OCI-LY3 (cell line): ENCODE measurements around the gene ABCB10.

Experiments used
- H2AFZ ChIP-seq: fragments of 200-600, 300-600 bp; shearing (Covaris generic); 2 replicates; pipeline ENCODE4 v1.6.0; 2014; ENCODE audit warnings: antibody characterized with exemption, low read depth, low read length
- H3K27ac ChIP-seq: fragments of 200-600, 300-600 bp; sonication (generic); 2 replicates; pipeline ENCODE4 v1.5.1; 2014; ENCODE audit warnings: mild to moderate bottlenecking, low read length, moderate library complexity, mixed read lengths
- H3K27me3 ChIP-seq: fragments of 200-600, 300-600 bp; sonication (generic); 2 replicates; pipeline ENCODE4 v1.6.1; 2014; ENCODE audit warnings: low read depth, low read length, mixed read lengths
- H3K36me3 ChIP-seq: fragments of 200-600, 300-600 bp; sonication (generic); replicated peaks from 2 replicates; pipeline ENCODE3; 2014; ENCODE audit warnings: low read depth, low read length, mixed read lengths
- H3K4me1 ChIP-seq: fragments of 300-600, 200-600 bp; sonication (generic); 2 replicates; pipeline ENCODE4 v1.6.1; 2014; ENCODE audit warnings: low read length, mixed read lengths
- H3K4me2 ChIP-seq: fragments of 200-600, 300-600 bp; sonication (generic); 2 replicates; pipeline ENCODE4 v1.6.1; 2014; ENCODE audit warnings: low read length, mixed read lengths
- H3K4me3 ChIP-seq: fragments of 300-600, 200-600 bp; sonication (generic); 2 replicates; pipeline ENCODE4 v1.5.1; 2014; ENCODE audit warnings: antibody characterized with exemption, mild to moderate bottlenecking, low read length, moderate library complexity
- H3K79me2 ChIP-seq: fragments of 300-600, 200-600 bp; shearing (Covaris generic); 2 replicates; pipeline ENCODE4 v1.6.1; 2014; ENCODE audit warnings: mild to moderate bottlenecking, low read length, mixed read lengths
- H3K9ac ChIP-seq: fragments of 300-600, 200-600 bp; shearing (Covaris generic); 2 replicates; pipeline ENCODE4 v1.6.0; 2014; ENCODE audit warnings: mild to moderate bottlenecking, low read length, moderate library complexity
- H3K9me3 ChIP-seq: fragments of 200-600, 300-600 bp; shearing (Covaris generic); 2 replicates; pipeline ENCODE4 v1.6.1; 2014; ENCODE audit warnings: low read length, mixed read lengths; ENCODE audit not compliant: insufficient read depth
- H4K20me1 ChIP-seq: fragments of 200-600, 300-600 bp; sonication (generic); 2 replicates; pipeline ENCODE4 v1.6.1; 2016; ENCODE audit warnings: low read length, mixed read lengths; ENCODE audit not compliant: insufficient read depth
- EZH2phosphoT487 ChIP-seq: fragments of 200-600 bp; shearing (Covaris generic); IDR thresholded peaks from 2 replicates; pipeline ENCODE4 v1.6.1; 2018; ENCODE audit warnings: antibody characterized with exemption, mixed run types, low read depth
- TF ChIP-seq, protein P1 (sequence below): fragments of 200-600, 300-600 bp; sonication (generic); IDR thresholded peaks from 2 replicates; pipeline ENCODE4 v1.5.1; 2014; ENCODE audit warnings: antibody characterized with exemption, low read length, low read depth

Gene ABCB10

DNA sequence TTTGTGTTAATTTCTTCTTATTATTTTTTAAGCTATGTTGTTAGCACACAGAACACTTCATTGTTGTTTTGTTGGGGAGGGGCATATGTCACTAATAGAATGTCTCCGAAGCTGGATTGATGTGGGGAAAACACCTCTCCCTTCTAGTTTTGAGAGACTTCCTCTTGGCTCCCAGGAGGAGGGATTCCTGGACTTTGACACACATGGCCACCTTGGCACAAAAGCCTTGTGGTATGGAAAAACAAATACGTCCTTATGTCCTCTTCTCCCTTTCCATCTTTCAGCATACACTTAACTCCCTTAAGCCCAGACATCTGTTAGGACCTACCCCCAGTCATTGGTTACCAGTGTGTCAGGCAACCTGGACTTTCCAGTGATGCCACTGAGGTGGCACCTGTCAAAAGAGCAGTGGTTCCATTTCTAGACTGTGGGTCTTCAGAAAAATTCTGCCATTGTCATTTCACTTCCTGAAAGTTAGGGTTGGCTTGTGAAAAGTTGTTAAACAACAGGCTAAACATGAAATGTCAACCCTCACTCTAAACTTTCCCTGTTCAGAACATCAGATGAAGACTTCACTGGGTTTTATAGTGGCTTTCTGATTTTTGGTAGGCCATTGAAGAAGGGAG is 12.5 kb upstream of the ABCB10 start:
- H3K4me2 ChIP-seq = peak overlapping the region; percentile 29
- no peaks in the 10 kb centered on the region for H4K20me1 ChIP-seq
- H3K4me1 ChIP-seq = peaks cover 33% of the 10 kb centered on the region
- no peaks in the 10 kb centered on the region for H3K9me3 ChIP-seq
- no peak overlapping the region; the same call in 1 of the 2 replicates for H2AFZ ChIP-seq
- H3K79me2 ChIP-seq = no peaks in the 10 kb centered on the region
- H3K27me3 ChIP-seq = no peaks in the 10 kb centered on the region
- TF ChIP-seq, protein P1, sequence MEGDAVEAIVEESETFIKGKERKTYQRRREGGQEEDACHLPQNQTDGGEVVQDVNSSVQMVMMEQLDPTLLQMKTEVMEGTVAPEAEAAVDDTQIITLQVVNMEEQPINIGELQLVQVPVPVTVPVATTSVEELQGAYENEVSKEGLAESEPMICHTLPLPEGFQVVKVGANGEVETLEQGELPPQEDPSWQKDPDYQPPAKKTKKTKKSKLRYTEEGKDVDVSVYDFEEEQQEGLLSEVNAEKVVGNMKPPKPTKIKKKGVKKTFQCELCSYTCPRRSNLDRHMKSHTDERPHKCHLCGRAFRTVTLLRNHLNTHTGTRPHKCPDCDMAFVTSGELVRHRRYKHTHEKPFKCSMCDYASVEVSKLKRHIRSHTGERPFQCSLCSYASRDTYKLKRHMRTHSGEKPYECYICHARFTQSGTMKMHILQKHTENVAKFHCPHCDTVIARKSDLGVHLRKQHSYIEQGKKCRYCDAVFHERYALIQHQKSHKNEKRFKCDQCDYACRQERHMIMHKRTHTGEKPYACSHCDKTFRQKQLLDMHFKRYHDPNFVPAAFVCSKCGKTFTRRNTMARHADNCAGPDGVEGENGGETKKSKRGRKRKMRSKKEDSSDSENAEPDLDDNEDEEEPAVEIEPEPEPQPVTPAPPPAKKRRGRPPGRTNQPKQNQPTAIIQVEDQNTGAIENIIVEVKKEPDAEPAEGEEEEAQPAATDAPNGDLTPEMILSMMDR = no peak
- no peak for TF ChIP-seq EZH2phosphoT487
- 0 out of 2 replicates have a peak overlapping the region, but pooled peaks have one; percentile 2 for H3K27ac ChIP-seq
- H3K36me3 ChIP-seq = no peaks in the 10 kb centered on the region
- no peak overlapping the region for H3K4me3 ChIP-seq
- H3K9ac ChIP-seq = no peak overlapping the region

DNA sequence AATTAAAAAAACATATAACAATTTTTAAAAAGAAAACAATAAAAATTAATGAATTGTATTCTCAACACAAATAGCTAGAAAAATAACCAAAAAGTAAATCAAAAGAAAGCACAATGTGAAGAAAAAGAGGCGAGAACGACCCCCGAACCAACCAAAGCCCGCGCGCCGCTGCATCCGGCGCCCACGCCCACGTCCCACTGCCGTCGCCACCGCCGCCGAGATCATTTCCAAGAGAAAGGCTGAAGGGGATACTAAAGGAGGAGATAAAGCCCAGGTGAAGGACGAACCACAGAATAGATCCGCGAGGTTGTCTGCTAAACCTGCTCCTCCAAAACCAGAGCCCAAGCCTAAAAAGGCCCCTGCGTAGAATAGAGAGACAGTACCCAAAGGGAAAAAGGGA is 11.8 kb upstream of the ABCB10 start:
- no peaks in the 10 kb centered on the region for H4K20me1 ChIP-seq
- no peak overlapping the region for H2AFZ ChIP-seq
- no peaks in the 10 kb centered on the region for H3K27me3 ChIP-seq
- no peaks in the 10 kb centered on the region for H3K9me3 ChIP-seq
- H3K27ac ChIP-seq = no peak overlapping the region
- no peak for TF ChIP-seq EZH2phosphoT487
- TF ChIP-seq, protein P1 = no peak
- no peak overlapping the region for H3K9ac ChIP-seq
- no peak overlapping the region for H3K4me3 ChIP-seq
- H3K79me2 ChIP-seq = no peaks in the 10 kb centered on the region
- 0 out of 2 replicates have a peak overlapping the region, but pooled peaks have one; percentile 29 for H3K4me2 ChIP-seq
- no peaks in the 10 kb centered on the region for H3K36me3 ChIP-seq
- peaks cover 33% of the 10 kb centered on the region for H3K4me1 ChIP-seq

DNA sequence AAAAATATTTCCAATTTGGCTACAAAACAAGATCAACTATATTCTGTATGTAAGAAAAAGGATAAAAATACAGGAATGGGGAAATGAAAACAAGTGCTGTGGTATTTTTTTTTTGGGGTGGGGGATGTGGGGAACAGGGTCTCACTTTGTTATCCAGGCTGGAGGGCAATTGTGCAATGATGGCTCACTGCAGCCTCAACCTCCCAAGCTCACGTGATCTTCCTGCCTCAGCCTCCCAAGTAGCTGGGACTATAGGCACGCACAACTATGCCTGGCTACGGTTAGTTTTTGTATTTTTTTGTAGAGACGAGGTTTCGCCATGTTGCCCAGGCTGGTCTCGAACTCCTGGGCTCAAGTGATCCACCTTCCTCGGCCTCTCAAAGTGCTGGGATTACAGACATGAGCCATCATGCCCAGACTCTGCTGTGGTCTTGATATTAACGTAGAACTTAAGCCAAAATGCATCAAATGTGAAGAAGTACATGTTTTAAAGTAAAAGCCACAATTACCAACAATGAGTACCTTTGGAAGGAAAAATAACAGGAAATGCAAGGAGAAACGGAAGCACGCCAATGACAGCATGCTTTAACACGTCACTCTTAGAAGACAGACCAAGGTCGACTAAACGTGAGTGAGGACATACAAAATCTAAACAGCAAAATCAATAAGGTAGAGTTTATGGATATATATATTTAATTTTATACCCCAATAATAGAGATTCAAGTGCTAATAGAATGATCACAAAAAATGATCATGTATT is 8.8 kb upstream of the ABCB10 start:
- no peak overlapping the region for H3K27ac ChIP-seq
- H3K36me3 ChIP-seq = no peaks in the 10 kb centered on the region
- H3K9me3 ChIP-seq = no peaks in the 10 kb centered on the region
- peak overlapping the region; percentile 49 for H3K4me3 ChIP-seq
- peaks cover 43% of the 10 kb centered on the region for H3K4me1 ChIP-seq
- no peaks in the 10 kb centered on the region for H4K20me1 ChIP-seq
- peak overlapping the region; percentile 58 for H2AFZ ChIP-seq
- no peak overlapping the region for H3K9ac ChIP-seq
- H3K27me3 ChIP-seq = no peaks in the 10 kb centered on the region
- no peak for TF ChIP-seq EZH2phosphoT487
- TF ChIP-seq, protein P1 = no peak
- H3K79me2 ChIP-seq = no peaks in the 10 kb centered on the region
- peak overlapping the region; percentile 40 for H3K4me2 ChIP-seq

DNA sequence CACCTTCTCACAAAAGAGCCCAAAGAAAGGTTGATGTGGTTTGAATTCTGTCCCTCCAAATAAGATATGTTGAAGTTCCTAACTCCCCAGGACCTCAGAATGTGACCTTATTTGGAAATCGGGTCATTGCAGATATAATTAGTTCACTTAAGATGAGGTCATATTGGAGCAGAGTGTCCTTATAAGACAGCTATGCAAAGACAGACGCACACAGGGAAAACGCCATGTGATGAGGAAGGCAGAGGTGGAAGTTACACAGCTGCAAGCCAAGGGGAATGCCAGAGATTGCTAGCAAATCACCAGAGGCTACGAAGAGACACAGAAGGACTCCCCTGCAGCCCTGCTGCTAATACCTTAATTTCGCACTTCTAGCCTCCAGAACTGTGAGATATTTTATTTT is 5.2 kb upstream of the ABCB10 start:
- H3K36me3 ChIP-seq = no peaks in the 10 kb centered on the region
- H3K4me2 ChIP-seq = peak overlapping the region; percentile 18
- H3K4me3 ChIP-seq = no peak overlapping the region
- peaks cover 29% of the 10 kb centered on the region for H3K4me1 ChIP-seq
- H3K9ac ChIP-seq = no peak overlapping the region
- H3K27me3 ChIP-seq = no peaks in the 10 kb centered on the region
- TF ChIP-seq, protein P1 = no peak
- no peak for TF ChIP-seq EZH2phosphoT487
- peak overlapping the region; percentile 17; the same call in 1 of the 2 replicates for H3K27ac ChIP-seq
- peak overlapping the region; percentile 9; the same call in 1 of the 2 replicates for H2AFZ ChIP-seq
- H3K79me2 ChIP-seq = no peaks in the 10 kb centered on the region
- H3K9me3 ChIP-seq = no peaks in the 10 kb centered on the region
- no peaks in the 10 kb centered on the region for H4K20me1 ChIP-seq
